Breast epithelium (tissue), 4 donors: ENCODE measurements around the gene CDK5RAP2. TPM values are rescaled to one million over a fixed set of nuclear protein-coding genes. Genes with fewer than 3 reads are reported as not detected.

Experiments
- DNase-seq, 2 donors: peaks; one replicate each; pipeline ENCODE4 v3.0.0-alpha.2; 2019; ENCODE audit warnings: low spot score in 2 of 2
- H3K27ac ChIP-seq, 2 donors: fragments of 200-600 bp; sonication (generic) in 1 of 2; one replicate each; pipeline ENCODE4 v1.5.1; 2016 to 2019; ENCODE audit warnings: mild to moderate bottlenecking in 1 of 2
- H3K27me3 ChIP-seq, 2 donors: fragments of 200-600 bp; sonication (generic) in 1 of 2; one replicate each; pipeline versions ENCODE4 v1.5.1 to v1.6.0; 2017 to 2019; ENCODE audit warnings: control low read depth in 1 of 2, mild to moderate bottlenecking in 1 of 2
- H3K36me3 ChIP-seq: fragments of 200-600 bp; one replicate; pipeline ENCODE4 v1.5.1; 2019
- H3K4me1 ChIP-seq, 2 donors: fragments of 200-600 bp; sonication (generic); one replicate each; pipeline ENCODE4 v1.5.1; 2016 to 2019; ENCODE audit warnings: control low read depth in 1 of 2
- H3K4me3 ChIP-seq, 3 donors: fragments of 200-600 bp; sonication (generic); 1 replicate in 2 of 3; 2 replicates in 1 of 3; pipeline ENCODE4 v1.5.1; 2016 to 2019; ENCODE audit warnings: mild to moderate bottlenecking in 3 of 3, moderate library complexity in 2 of 3
- H3K9me3 ChIP-seq, 2 donors: fragments of 200-600 bp; sonication (generic) in 1 of 2; one replicate each; pipeline ENCODE4 v1.5.1; 2016 to 2019; ENCODE audit warnings: control low read depth in 1 of 2
- CTCF ChIP-seq, 3 donors: fragments of 450-650 bp; IDR thresholded peaks; one replicate each; pipeline ENCODE4 v1.5.1; 2016 to 2017; ENCODE audit warnings: antibody characterized with exemption in 3 of 3, mild to moderate bottlenecking in 3 of 3, moderate library complexity in 3 of 3
- POLR2A ChIP-seq: fragments of 450-650 bp; IDR thresholded peaks from one replicate; pipeline ENCODE4 v1.6.1; 2016; ENCODE audit warnings: antibody characterized with exemption, mild to moderate bottlenecking, moderate library complexity
- POLR2AphosphoS5 ChIP-seq, 3 donors: sonication (generic); formaldehyde crosslinking; IDR thresholded peaks; one replicate each; pipeline ENCODE4 v1.6.1; 2017; ENCODE audit warnings: antibody characterized with exemption in 3 of 3
- intact Hi-C: fragments of 100-400 bp; cut with DNase I; formaldehyde crosslinking; loops from one replicate; pipeline ENCODE4 v1.15.1; 2023; ENCODE audit warnings: low total_unique reads
- total RNA-seq, 3 donors: library from RNA; depleted of rRNA; stranded (reverse); fragments of >200 nt; gene quantifications; one replicate each; pipeline ENCODE4 v1.1.0, GENCODE V29; 2016

Gene CDK5RAP2
- total RNA-seq, 3 donors from 2014 or later = 44.5 to 77.4 (median 60.6) TPM

GRCh38 chr9:120625222-120625621, 45.3 kb upstream of the CDK5RAP2 start:
- no peak for DNase-seq
- no peaks in the 10 kb centered on the region for H3K4me1 ChIP-seq
- H3K27me3 ChIP-seq = no peaks in the 10 kb centered on the region
- intact Hi-C loops = no loop called here
- H3K27ac ChIP-seq = no peak overlapping the region
- H3K36me3 ChIP-seq = no peaks in the 10 kb centered on the region
- no peaks in the 10 kb centered on the region for H3K9me3 ChIP-seq
- H3K4me3 ChIP-seq = no peak overlapping the region
- TF ChIP-seq POLR2AphosphoS5 (IDR thresholded peaks at IDR 0.05) (no peak), POLR2A (no peak)

- H3K27ac ChIP-seq = no peak overlapping the region
- no peaks in the 10 kb centered on the region for H3K4me1 ChIP-seq
- TF ChIP-seq CTCF (IDR thresholded peaks at IDR 0.05) (no peak), POLR2A (no peak), POLR2AphosphoS5 (IDR thresholded peaks at IDR 0.05) (no peak)
- no peaks in the 10 kb centered on the region for H3K36me3 ChIP-seq
- H3K27me3 ChIP-seq = no peaks in the 10 kb centered on the region
- no peaks in the 10 kb centered on the region for H3K9me3 ChIP-seq
- H3K4me3 ChIP-seq = no peak overlapping the region
- intact Hi-C loops = no loop called here
- no peak for DNase-seq
Observed at GRCh38 chr9:120622790-120623189, 42.8 kb upstream of the CDK5RAP2 start.

GRCh38 chr9:120621941-120622340, 42.0 kb upstream of the CDK5RAP2 start:
- no peaks in the 10 kb centered on the region for H3K36me3 ChIP-seq
- DNase-seq = no peak
- no peaks in the 10 kb centered on the region for H3K4me1 ChIP-seq
- H3K9me3 ChIP-seq = no peaks in the 10 kb centered on the region
- no peak for TF ChIP-seq POLR2AphosphoS5 (IDR thresholded peaks at IDR 0.05)
- TF ChIP-seq CTCF (IDR thresholded peaks at IDR 0.05) = no peak
- intact Hi-C loops = no loop called here
- H3K4me3 ChIP-seq = no peak overlapping the region
- H3K27me3 ChIP-seq = no peaks in the 10 kb centered on the region
- no peak overlapping the region for H3K27ac ChIP-seq

GRCh38 chr9:120619751-120620655, 40.0 kb upstream of the CDK5RAP2 start:
- H3K36me3 ChIP-seq = no peaks in the 10 kb centered on the region
- H3K27ac ChIP-seq = no peak overlapping the region
- DNase-seq = peak in 1 of 2 donors; percentile 43

More at GRCh38 chr9:120619751-120620655, 40.0 kb upstream of the CDK5RAP2 start:
- no peaks in the 10 kb centered on the region for H3K9me3 ChIP-seq
- no peaks in the 10 kb centered on the region for H3K4me1 ChIP-seq
- H3K27me3 ChIP-seq = no peaks in the 10 kb centered on the region
- intact Hi-C loops = no loop called here
- H3K4me3 ChIP-seq = no peak overlapping the region
- TF ChIP-seq POLR2A (no peak), CTCF (IDR thresholded peaks at IDR 0.05) (peak; percentile 53 to 82 (median 80))
